ENCODE data around the gene GNG2.

The GNG2 gene

DNA sequence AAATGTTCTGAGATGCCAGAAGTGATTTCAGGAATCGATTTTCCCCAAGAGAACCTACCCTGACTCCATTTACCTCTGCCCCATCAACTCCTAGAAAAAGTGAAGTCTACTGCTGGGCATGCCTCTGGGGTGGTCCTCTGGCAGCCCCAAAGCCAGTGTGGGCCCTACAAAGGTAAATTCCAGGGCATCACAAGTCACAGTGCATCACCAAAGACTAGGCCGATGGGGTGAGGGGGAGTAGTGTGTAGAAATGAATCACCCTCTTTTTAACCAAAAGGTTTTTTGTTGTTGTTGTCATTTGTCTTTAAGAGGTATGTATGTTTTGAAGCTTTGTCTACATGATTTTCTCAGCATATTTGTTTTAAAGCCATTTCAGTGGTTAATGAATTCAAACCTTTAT, 82.6 kb downstream of the GNG2 start:
- Histone ChIP-seq H2BK5ac (ENCODE audit: low read depth, low read length, poor library complexity) (no peak overlapping the region), H2AK5ac (ENCODE audit: low read length) (no peak overlapping the region), H3K27me3 (ENCODE audit: insufficient read depth, low read length) (no peaks in the 10 kb centered on the region), H3K27ac (ENCODE audit: low read depth, low read length) (no peak overlapping the region), H3K9me3 (ENCODE audit: insufficient read depth, low read depth, low read length) (no peaks in the 10 kb centered on the region), H3K79me2 (ENCODE audit: control insufficient read depth, insufficient read depth, low read length, poor library complexity) (no peaks in the 10 kb centered on the region), H2BK12ac (ENCODE audit: low read length) (no peak overlapping the region), H3K4me1 (ENCODE audit: control insufficient read depth in 1 of 2, insufficient read depth in 2 of 2, low read length in 2 of 2) (no peaks in the 10 kb centered on the region), H3K4ac (ENCODE audit: low read depth, low read length) (no peak overlapping the region), H3K36me3 (ENCODE audit: control insufficient read depth in 1 of 2, insufficient read depth in 2 of 2, low read length in 2 of 2) (no peaks in the 10 kb centered on the region), H2BK120ac (ENCODE audit: insufficient read depth, low read length, poor library complexity) (no peak overlapping the region), H3K4me2 (ENCODE audit: low read length) (no peak overlapping the region), H4K91ac (ENCODE audit: low read depth, low read length) (no peak overlapping the region), H4K12ac (ENCODE audit: low read depth, low read length) (no peak overlapping the region), H3K14ac (ENCODE audit: low read length) (no peak overlapping the region), H3K23ac (ENCODE audit: low read length) (no peak overlapping the region), H4K8ac (ENCODE audit: low read depth, low read length) (no peak overlapping the region), H3K79me1 (ENCODE audit: low read length) (no peaks in the 10 kb centered on the region), H3K18ac (ENCODE audit: low read length) (no peak overlapping the region), H3K9ac (ENCODE audit: low read length) (no peak overlapping the region), H2AFZ (ENCODE audit: insufficient read depth, low read length, poor library complexity) (no peak overlapping the region), H3K4me3 (ENCODE audit: low read depth, low read length) (no peak overlapping the region)
- no CpG with 5 or more reads among the region's 2 CpGs for WGBS (ENCODE audit: extremely low coverage, insufficient coverage, insufficient read length)
- DNase-seq: no peak

DNA sequence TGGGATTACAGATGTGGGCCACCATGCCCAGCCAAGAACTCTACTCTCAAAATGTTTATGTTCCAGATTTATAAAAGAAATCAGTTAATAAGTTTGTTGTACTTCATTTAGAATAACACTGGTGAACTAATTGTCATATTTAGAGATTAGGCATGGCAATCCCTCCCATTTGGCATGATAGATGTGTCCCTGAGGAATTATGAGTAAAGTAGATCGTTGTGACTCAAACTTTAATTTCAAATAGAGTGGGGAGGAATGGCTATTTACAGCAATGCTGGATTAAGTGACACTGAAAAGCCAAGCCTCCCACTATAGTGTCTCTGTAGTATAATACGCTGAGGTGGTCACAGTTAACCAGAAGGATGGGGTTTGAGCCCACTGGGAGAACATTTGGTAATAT, 89.6 kb downstream of the GNG2 start:
- Histone ChIP-seq H2AFZ (ENCODE audit: insufficient read depth, low read length, poor library complexity) (no peak overlapping the region), H3K9ac (ENCODE audit: low read length) (no peak overlapping the region), H3K23ac (ENCODE audit: low read length) (no peak overlapping the region), H3K4me2 (ENCODE audit: low read length) (no peak overlapping the region), H3K9me3 (ENCODE audit: insufficient read depth, low read depth, low read length) (no peaks in the 10 kb centered on the region), H3K36me3 (ENCODE audit: control insufficient read depth in 1 of 2, insufficient read depth in 2 of 2, low read length in 2 of 2) (no peaks in the 10 kb centered on the region), H3K79me1 (ENCODE audit: low read length) (no peaks in the 10 kb centered on the region), H4K8ac (ENCODE audit: low read depth, low read length) (no peak overlapping the region), H3K14ac (ENCODE audit: low read length) (no peak overlapping the region), H2BK12ac (ENCODE audit: low read length) (no peak overlapping the region), H3K4me3 (ENCODE audit: low read depth, low read length) (no peak overlapping the region), H3K18ac (ENCODE audit: low read length) (no peak overlapping the region), H4K91ac (ENCODE audit: low read depth, low read length) (no peak overlapping the region), H3K4ac (ENCODE audit: low read depth, low read length) (no peak overlapping the region), H3K27ac (ENCODE audit: low read depth, low read length) (no peak overlapping the region), H3K27me3 (ENCODE audit: insufficient read depth, low read length) (no peaks in the 10 kb centered on the region), H4K12ac (ENCODE audit: low read depth, low read length) (no peak overlapping the region), H3K79me2 (ENCODE audit: control insufficient read depth, insufficient read depth, low read length, poor library complexity) (no peaks in the 10 kb centered on the region), H2BK120ac (ENCODE audit: insufficient read depth, low read length, poor library complexity) (no peak overlapping the region), H2AK5ac (ENCODE audit: low read length) (no peak overlapping the region), H3K4me1 (ENCODE audit: control insufficient read depth in 1 of 2, insufficient read depth in 2 of 2, low read length in 2 of 2) (no peaks in the 10 kb centered on the region), H2BK5ac (ENCODE audit: low read depth, low read length, poor library complexity) (no peak overlapping the region)
- no peak for DNase-seq
- WGBS (ENCODE audit: extremely low coverage, insufficient coverage, insufficient read length): no CpG with 5 or more reads among the region's 2 CpGs

DNA sequence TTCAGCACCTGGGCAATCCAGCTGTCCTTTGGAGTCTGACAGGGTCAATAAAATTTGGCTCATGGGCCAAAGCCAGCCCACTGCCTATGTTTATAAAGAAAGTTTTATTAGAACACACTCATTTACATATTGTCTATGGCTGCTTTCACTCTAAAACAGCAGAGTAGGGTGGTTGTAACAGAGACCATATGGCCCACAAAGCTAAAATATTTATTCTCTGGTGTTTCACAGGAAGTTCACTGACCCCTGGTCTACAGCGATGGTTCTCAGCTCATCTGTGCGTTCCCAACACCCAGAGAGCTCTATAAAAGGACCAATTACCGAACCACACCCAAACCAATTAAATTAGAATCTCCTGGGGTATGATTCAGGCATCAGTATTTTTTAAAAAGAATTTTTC, 91.2 kb downstream of the GNG2 start:
- no peak overlapping the region for H4K91ac ChIP-seq (ENCODE audit: low read depth, low read length)
- H3K4me1 ChIP-seq (ENCODE audit: control insufficient read depth in 1 of 2, insufficient read depth in 2 of 2, low read length in 2 of 2): no peaks in the 10 kb centered on the region
- no CpG with 5 or more reads among the region's 3 CpGs for WGBS (ENCODE audit: extremely low coverage, insufficient coverage, insufficient read length)
- no peaks in the 10 kb centered on the region for H3K79me1 ChIP-seq (ENCODE audit: low read length)
- no peak overlapping the region for H3K4ac ChIP-seq (ENCODE audit: low read depth, low read length)
- no peak overlapping the region for H3K27ac ChIP-seq (ENCODE audit: low read depth, low read length)
- no peak overlapping the region for H2AK5ac ChIP-seq (ENCODE audit: low read length)
- H4K12ac ChIP-seq (ENCODE audit: low read depth, low read length): no peak overlapping the region
- no peak overlapping the region for H3K18ac ChIP-seq (ENCODE audit: low read length)
- H3K9me3 ChIP-seq (ENCODE audit: insufficient read depth, low read depth, low read length): no peaks in the 10 kb centered on the region
- no peak overlapping the region for H3K23ac ChIP-seq (ENCODE audit: low read length)
- H3K4me3 ChIP-seq (ENCODE audit: low read depth, low read length): no peak overlapping the region
- DNase-seq: no peak
- no peak overlapping the region for H3K4me2 ChIP-seq (ENCODE audit: low read length)
- H3K79me2 ChIP-seq (ENCODE audit: control insufficient read depth, insufficient read depth, low read length, poor library complexity): no peaks in the 10 kb centered on the region
- H2BK120ac ChIP-seq (ENCODE audit: insufficient read depth, low read length, poor library complexity): no peak overlapping the region
- no peak overlapping the region for H3K9ac ChIP-seq (ENCODE audit: low read length)
- no peaks in the 10 kb centered on the region for H3K27me3 ChIP-seq (ENCODE audit: insufficient read depth, low read length)
- H2AFZ ChIP-seq (ENCODE audit: insufficient read depth, low read length, poor library complexity): no peak overlapping the region
- H3K36me3 ChIP-seq (ENCODE audit: control insufficient read depth in 1 of 2, insufficient read depth in 2 of 2, low read length in 2 of 2): no peaks in the 10 kb centered on the region
- H4K8ac ChIP-seq (ENCODE audit: low read depth, low read length): no peak overlapping the region
- no peak overlapping the region for H3K14ac ChIP-seq (ENCODE audit: low read length)
- H2BK5ac ChIP-seq (ENCODE audit: low read depth, low read length, poor library complexity): no peak overlapping the region
- no peak overlapping the region for H2BK12ac ChIP-seq (ENCODE audit: low read length)

DNA sequence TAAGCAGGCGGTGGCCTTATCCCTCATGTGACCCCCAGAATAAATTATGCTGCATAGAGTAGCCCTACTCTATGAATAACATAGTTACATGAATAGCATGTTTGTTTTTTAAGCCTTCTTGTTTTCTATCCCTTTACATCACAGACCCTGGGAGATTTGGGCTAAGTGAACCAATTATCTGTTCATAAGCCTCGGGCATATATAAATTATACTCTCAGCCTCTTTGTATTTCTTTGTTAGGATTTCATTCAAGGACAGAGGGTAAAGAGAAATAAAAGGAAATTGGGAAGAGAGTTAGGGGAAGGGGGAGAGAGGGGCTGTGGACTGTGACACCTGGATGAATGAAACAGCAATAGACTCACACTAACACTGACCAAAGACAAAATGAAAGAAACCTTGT, 93.6 kb downstream of the GNG2 start:
- WGBS (ENCODE audit: extremely low coverage, insufficient coverage, insufficient read length): no CpG with 5 or more reads among the region's 2 CpGs
- no peak overlapping the region for H3K4me3 ChIP-seq (ENCODE audit: low read depth, low read length)

More for the DNA sequence above, 93.6 kb downstream of the GNG2 start:
- Histone ChIP-seq H2BK12ac (ENCODE audit: low read length) (no peak overlapping the region), H3K79me1 (ENCODE audit: low read length) (no peaks in the 10 kb centered on the region), H3K9me3 (ENCODE audit: insufficient read depth, low read depth, low read length) (peaks cover 2% of the 10 kb centered on the region), H3K18ac (ENCODE audit: low read length) (no peak overlapping the region), H2AK5ac (ENCODE audit: low read length) (no peak overlapping the region), H3K79me2 (ENCODE audit: control insufficient read depth, insufficient read depth, low read length, poor library complexity) (no peaks in the 10 kb centered on the region), H3K4me1 (ENCODE audit: control insufficient read depth in 1 of 2, insufficient read depth in 2 of 2, low read length in 2 of 2) (no peaks in the 10 kb centered on the region), H3K4me2 (ENCODE audit: low read length) (no peak overlapping the region), H2AFZ (ENCODE audit: insufficient read depth, low read length, poor library complexity) (no peak overlapping the region), H3K27ac (ENCODE audit: low read depth, low read length) (no peak overlapping the region), H4K8ac (ENCODE audit: low read depth, low read length) (no peak overlapping the region), H2BK120ac (ENCODE audit: insufficient read depth, low read length, poor library complexity) (no peak overlapping the region), H3K27me3 (ENCODE audit: insufficient read depth, low read length) (no peaks in the 10 kb centered on the region), H2BK5ac (ENCODE audit: low read depth, low read length, poor library complexity) (no peak overlapping the region), H3K36me3 (ENCODE audit: control insufficient read depth in 1 of 2, insufficient read depth in 2 of 2, low read length in 2 of 2) (no peaks in the 10 kb centered on the region), H3K9ac (ENCODE audit: low read length) (no peak overlapping the region), H4K91ac (ENCODE audit: low read depth, low read length) (no peak overlapping the region), H3K4ac (ENCODE audit: low read depth, low read length) (no peak overlapping the region), H4K12ac (ENCODE audit: low read depth, low read length) (no peak overlapping the region), H3K14ac (ENCODE audit: low read length) (no peak overlapping the region), H3K23ac (ENCODE audit: low read length) (no peak overlapping the region)
- DNase-seq: no peak

All from trophoblast cell (in vitro differentiated cells and primary cell).